ENCODE results near the gene RNLS.

Gene RNLS

GRCh38 chr10:88472540-88472939, 110.6 kb downstream of the RNLS start:
- TF ChIP-seq, protein P1, sequence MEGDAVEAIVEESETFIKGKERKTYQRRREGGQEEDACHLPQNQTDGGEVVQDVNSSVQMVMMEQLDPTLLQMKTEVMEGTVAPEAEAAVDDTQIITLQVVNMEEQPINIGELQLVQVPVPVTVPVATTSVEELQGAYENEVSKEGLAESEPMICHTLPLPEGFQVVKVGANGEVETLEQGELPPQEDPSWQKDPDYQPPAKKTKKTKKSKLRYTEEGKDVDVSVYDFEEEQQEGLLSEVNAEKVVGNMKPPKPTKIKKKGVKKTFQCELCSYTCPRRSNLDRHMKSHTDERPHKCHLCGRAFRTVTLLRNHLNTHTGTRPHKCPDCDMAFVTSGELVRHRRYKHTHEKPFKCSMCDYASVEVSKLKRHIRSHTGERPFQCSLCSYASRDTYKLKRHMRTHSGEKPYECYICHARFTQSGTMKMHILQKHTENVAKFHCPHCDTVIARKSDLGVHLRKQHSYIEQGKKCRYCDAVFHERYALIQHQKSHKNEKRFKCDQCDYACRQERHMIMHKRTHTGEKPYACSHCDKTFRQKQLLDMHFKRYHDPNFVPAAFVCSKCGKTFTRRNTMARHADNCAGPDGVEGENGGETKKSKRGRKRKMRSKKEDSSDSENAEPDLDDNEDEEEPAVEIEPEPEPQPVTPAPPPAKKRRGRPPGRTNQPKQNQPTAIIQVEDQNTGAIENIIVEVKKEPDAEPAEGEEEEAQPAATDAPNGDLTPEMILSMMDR (conservative IDR thresholded peaks at IDR 0.05; ENCODE audit: low read length), result peak; percentile 53
- H3K4me3 ChIP-seq (ENCODE audit: low read length), result no peak overlapping the region
- DNase-seq (ENCODE audit: low read depth), result peak; percentile 41

GRCh38 chr10:88471899-88472298, 111.2 kb downstream of the RNLS start:
- H3K4me3 ChIP-seq (ENCODE audit: low read length), result no peak overlapping the region
- TF ChIP-seq, protein P1 (conservative IDR thresholded peaks at IDR 0.05; ENCODE audit: low read length), result no peak
- no peak for DNase-seq (ENCODE audit: low read depth)

- no peak for DNase-seq (ENCODE audit: low read depth)
- TF ChIP-seq, protein P1 (conservative IDR thresholded peaks at IDR 0.05; ENCODE audit: low read length), result no peak
- H3K4me3 ChIP-seq (ENCODE audit: low read length), result no peak overlapping the region
Measured at GRCh38 chr10:88467835-88468485, 115.2 kb downstream of the RNLS start.

DNA sequence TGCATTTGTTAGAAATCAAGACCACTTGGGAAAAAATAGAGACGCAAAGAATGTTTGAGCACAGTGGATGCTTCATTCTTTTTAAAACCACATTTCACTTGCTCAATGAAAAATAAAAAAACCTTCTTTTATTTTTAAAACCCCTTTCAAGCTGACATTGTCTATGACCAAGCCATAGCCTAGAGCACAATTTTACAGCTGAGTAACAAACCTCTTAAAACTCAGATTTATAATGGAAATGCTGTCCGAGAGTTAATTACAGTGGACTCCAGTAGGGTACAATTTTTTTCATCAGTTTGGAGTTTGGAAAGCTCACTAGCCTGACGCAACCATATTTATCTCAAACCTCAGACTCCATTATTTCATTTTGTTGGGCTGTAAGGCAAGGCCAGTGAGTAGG, 116.3 kb downstream of the RNLS start:
- TF ChIP-seq, protein P1 (conservative IDR thresholded peaks at IDR 0.05; ENCODE audit: low read length), result no peak
- H3K4me3 ChIP-seq (ENCODE audit: low read length), result no peak overlapping the region
- no peak for DNase-seq (ENCODE audit: low read depth)

- DNase-seq (ENCODE audit: low read depth), result no peak
- TF ChIP-seq, protein P1 (conservative IDR thresholded peaks at IDR 0.05; ENCODE audit: low read length), result no peak
- no peak overlapping the region for H3K4me3 ChIP-seq (ENCODE audit: low read length)
Measured at GRCh38 chr10:88465765-88466164, 117.4 kb downstream of the RNLS start.

GRCh38 chr10:88463811-88464210, 119.3 kb downstream of the RNLS start:
- TF ChIP-seq, protein P1 (conservative IDR thresholded peaks at IDR 0.05; ENCODE audit: low read length), result no peak
- no peak for DNase-seq (ENCODE audit: low read depth)
- no peak overlapping the region for H3K4me3 ChIP-seq (ENCODE audit: low read length)

- H3K4me3 ChIP-seq (ENCODE audit: low read length), result no peak overlapping the region
- TF ChIP-seq, protein P1 (conservative IDR thresholded peaks at IDR 0.05; ENCODE audit: low read length), result no peak
- DNase-seq (ENCODE audit: low read depth), result no peak
Measured at GRCh38 chr10:88461426-88461825, 121.7 kb downstream of the RNLS start.
